ENCODE results near the gene PRSS57.

Gene PRSS57

GRCh38 chr19:653425-653824 is 41.8 kb downstream of the PRSS57 start:
- no peak overlapping the region for H3K4me3 ChIP-seq (ENCODE audit: low read length)
- H4K20me1 ChIP-seq (ENCODE audit: insufficient read depth, low read length): peaks cover 74% of the 10 kb centered on the region
- no peak overlapping the region for H3K9ac ChIP-seq (ENCODE audit: low read length)
- H3K9me3 ChIP-seq (ENCODE audit: insufficient read depth, low read length): no peaks in the 10 kb centered on the region
- peaks cover 61% of the 10 kb centered on the region for H3K36me3 ChIP-seq (replicated peaks; ENCODE audit: low read depth, low read length)
- no peaks in the 10 kb centered on the region for H3K4me1 ChIP-seq (ENCODE audit: low read length)
- H3K27me3 ChIP-seq (ENCODE audit: low read depth, low read length): no peaks in the 10 kb centered on the region
- H3K79me2 ChIP-seq (ENCODE audit: low read length): peaks cover 77% of the 10 kb centered on the region
- no peak overlapping the region for H2AFZ ChIP-seq (ENCODE audit: low read depth, low read length)
- TF ChIP-seq CTCF (IDR thresholded peaks at IDR 0.05; ENCODE audit: low read depth, low read length): no peak
- no peak for TF ChIP-seq EZH2phosphoT487 (IDR thresholded peaks at IDR 0.05; ENCODE audit: low read depth)
- no peak overlapping the region for H3K4me2 ChIP-seq (ENCODE audit: low read length)
- no peak overlapping the region for H3K27ac ChIP-seq (ENCODE audit: low read length)

- Histone ChIP-seq H3K4me2 (ENCODE audit: low read length) (no peak overlapping the region), H4K20me1 (ENCODE audit: insufficient read depth, low read length) (peaks cover 67% of the 10 kb centered on the region), H3K36me3 (replicated peaks; ENCODE audit: low read depth, low read length) (peaks cover 56% of the 10 kb centered on the region), H3K4me3 (ENCODE audit: low read length) (no peak overlapping the region), H3K27me3 (ENCODE audit: low read depth, low read length) (no peaks in the 10 kb centered on the region), H3K4me1 (ENCODE audit: low read length) (no peaks in the 10 kb centered on the region), H3K27ac (ENCODE audit: low read length) (no peak overlapping the region), H3K9me3 (ENCODE audit: insufficient read depth, low read length) (no peaks in the 10 kb centered on the region), H2AFZ (ENCODE audit: low read depth, low read length) (no peak overlapping the region), H3K79me2 (ENCODE audit: low read length) (peaks cover 70% of the 10 kb centered on the region), H3K9ac (ENCODE audit: low read length) (no peak overlapping the region)
- TF ChIP-seq CTCF (IDR thresholded peaks at IDR 0.05; ENCODE audit: low read depth, low read length) (no peak), EZH2phosphoT487 (IDR thresholded peaks at IDR 0.05; ENCODE audit: low read depth) (no peak)
These were observed 42.5 kb downstream of the PRSS57 start for GRCh38 chr19:652467-653389.

- Histone ChIP-seq H3K9me3 (ENCODE audit: insufficient read depth, low read length) (no peaks in the 10 kb centered on the region), H3K9ac (ENCODE audit: low read length) (no peak overlapping the region), H3K36me3 (replicated peaks; ENCODE audit: low read depth, low read length) (peaks cover 56% of the 10 kb centered on the region), H3K27me3 (ENCODE audit: low read depth, low read length) (no peaks in the 10 kb centered on the region), H3K79me2 (ENCODE audit: low read length) (peaks cover 63% of the 10 kb centered on the region), H2AFZ (ENCODE audit: low read depth, low read length) (no peak overlapping the region), H4K20me1 (ENCODE audit: insufficient read depth, low read length) (peaks cover 59% of the 10 kb centered on the region), H3K27ac (ENCODE audit: low read length) (no peak overlapping the region), H3K4me3 (ENCODE audit: low read length) (no peak overlapping the region), H3K4me2 (ENCODE audit: low read length) (no peak overlapping the region), H3K4me1 (ENCODE audit: low read length) (no peaks in the 10 kb centered on the region)
- TF ChIP-seq EZH2phosphoT487 (IDR thresholded peaks at IDR 0.05; ENCODE audit: low read depth): no peak
- no peak for TF ChIP-seq CTCF (IDR thresholded peaks at IDR 0.05; ENCODE audit: low read depth, low read length)
These were observed 43.3 kb downstream of the PRSS57 start for GRCh38 chr19:651991-652390.

GRCh38 chr19:651114-651818 is 44.0 kb downstream of the PRSS57 start:
- Histone ChIP-seq H3K79me2 (ENCODE audit: low read length) (peaks cover 56% of the 10 kb centered on the region), H3K27me3 (ENCODE audit: low read depth, low read length) (no peaks in the 10 kb centered on the region), H3K27ac (ENCODE audit: low read length) (no peak overlapping the region), H3K4me2 (ENCODE audit: low read length) (no peak overlapping the region), H4K20me1 (ENCODE audit: insufficient read depth, low read length) (peaks cover 52% of the 10 kb centered on the region), H3K9ac (ENCODE audit: low read length) (no peak overlapping the region), H3K4me3 (ENCODE audit: low read length) (no peak overlapping the region), H2AFZ (ENCODE audit: low read depth, low read length) (no peak overlapping the region), H3K4me1 (ENCODE audit: low read length) (no peaks in the 10 kb centered on the region), H3K9me3 (ENCODE audit: insufficient read depth, low read length) (no peaks in the 10 kb centered on the region), H3K36me3 (replicated peaks; ENCODE audit: low read depth, low read length) (peaks cover 59% of the 10 kb centered on the region)
- no peak for TF ChIP-seq CTCF (IDR thresholded peaks at IDR 0.05; ENCODE audit: low read depth, low read length)
- TF ChIP-seq EZH2phosphoT487 (IDR thresholded peaks at IDR 0.05; ENCODE audit: low read depth): no peak

Measured in OCI-LY3 (cell line).